GM12878 (cell line): Measurements from ENCODE around the gene AMER2.

Source experiments
- ASH2L ChIP-seq: fragments of 300-600, 200-600 bp; sonication (generic); IDR thresholded peaks from 2 replicates; pipeline ENCODE4 v1.6.1; 2017; ENCODE audit warnings: low read depth, mild to moderate bottlenecking, borderline replicate concordance
- CEBPB ChIP-seq, 2 experiments: fragments of 150-350 bp in 1 of 2; IDR thresholded peaks; 2 replicates each; pipeline ENCODE4 v1.6.1; 2012 to 2014; ENCODE audit warnings: low read depth in 2 of 2, low read length in 2 of 2, borderline replicate concordance in 1 of 2, inconsistent platforms in 1 of 2
- CEBPZ ChIP-seq: fragments of 150-350 bp; IDR thresholded peaks from 2 replicates; pipeline ENCODE4 v1.6.1; 2016; ENCODE audit warnings: low read depth, low read length
- CTCF ChIP-seq, 3 experiments: IDR thresholded peaks in 2 of 3; conservative IDR thresholded peaks in 1 of 3; 2 replicates each; pipeline ENCODE4 v1.5.1; 2011; ENCODE audit warnings: low read depth in 3 of 3, low read length in 3 of 3, mild to moderate bottlenecking in 3 of 3, control low read depth in 2 of 3, moderate library complexity in 2 of 3, inconsistent platforms in 1 of 3, mixed read lengths in 1 of 3; ENCODE audit not compliant: control insufficient read depth in 2 of 3, insufficient read depth in 1 of 3; ENCODE audit errors: extremely low read depth in 1 of 3
- EP300 ChIP-seq, 2 experiments: fragments of 150-350 bp in 1 of 2; IDR thresholded peaks; 2 replicates each; pipeline ENCODE4 v1.6.1; 2011 to 2012; ENCODE audit warnings: low read depth in 2 of 2, low read length in 2 of 2, borderline replicate concordance in 1 of 2, improper control_type of control experiment in 1 of 2, inconsistent platforms in 1 of 2; ENCODE audit not compliant: control insufficient read depth in 1 of 2
- IKZF1 ChIP-seq: fragments of 450-650 bp; conservative IDR thresholded peaks from 2 replicates; pipeline ENCODE4 v1.6.1; 2017; ENCODE audit warnings: antibody characterized with exemption, mild to moderate bottlenecking
- NR2C2 ChIP-seq: IDR thresholded peaks from 2 replicates; pipeline ENCODE4 v1.6.1; 2011; ENCODE audit warnings: borderline replicate concordance, low read depth; ENCODE audit not compliant: control insufficient read depth, insufficient read length
- NR2F1 ChIP-seq: fragments of 450-650 bp; conservative IDR thresholded peaks from 2 replicates; pipeline ENCODE4 v1.6.1; 2017; ENCODE audit warnings: mild to moderate bottlenecking
- POLR2A ChIP-seq: IDR thresholded peaks from 2 replicates; pipeline ENCODE4 v1.6.1; 2011; ENCODE audit warnings: low read depth, mild to moderate bottlenecking, low read length
- POLR2AphosphoS5 ChIP-seq: IDR thresholded peaks from 2 replicates; pipeline ENCODE4 v1.6.1; 2011; ENCODE audit warnings: mild to moderate bottlenecking, low read length, inconsistent platforms
- PRDM15 ChIP-seq: fragments of 450-650 bp; formaldehyde crosslinking; IDR thresholded peaks from 2 replicates; pipeline ENCODE4 v1.4.0; 2020; ENCODE audit warnings: mild to moderate bottlenecking, moderate library complexity
- RCOR1 ChIP-seq: conservative IDR thresholded peaks from 2 replicates; pipeline ENCODE4 v1.6.1; 2012; ENCODE audit warnings: low read depth, low read length, improper control_type of control experiment
- YY1 ChIP-seq: IDR thresholded peaks from 2 replicates; pipeline ENCODE4 v1.6.1; 2011; ENCODE audit warnings: low read depth, mild to moderate bottlenecking, low read length

GRCh38 chr13:25147638-25148401, 24.3 kb downstream of the AMER2 start:
- TF ChIP-seq ASH2L (no peak), CTCF (IDR thresholded peaks at IDR 0.05 in 2 of 3, conservative IDR thresholded peaks at IDR 0.05 in 1 of 3; ENCODE audit: control insufficient read depth in 2 of 3, extremely low read depth in 1 of 3, insufficient read depth in 1 of 3, low read depth in 3 of 3, low read length in 3 of 3) (no peak), NR2C2 (no peak), NR2F1 (no peak), CEBPZ (no peak), POLR2A (no peak), EP300 (IDR thresholded peaks at IDR 0.05; ENCODE audit: borderline replicate concordance in 1 of 2, control insufficient read depth in 1 of 2, low read depth in 2 of 2, low read length in 2 of 2) (peak in 1 of 2 experiments; percentile 58; a peak in 1 of 4 replicates), CEBPB (IDR thresholded peaks at IDR 0.05; ENCODE audit: borderline replicate concordance in 1 of 2, low read depth in 2 of 2, low read length in 2 of 2) (peak in 1 of 2 experiments; percentile 66; a peak in 1 of 4 replicates), POLR2AphosphoS5 (no peak), YY1 (no peak), IKZF1 (no peak), PRDM15 (no peak), RCOR1 (no peak)
